Chondrocyte (in vitro differentiated cells): Measurements from ENCODE around the gene SOX6. TPM values are rescaled to one million over a fixed set of nuclear protein-coding genes. Genes with fewer than 3 reads are reported as not detected.

Experiments used
- DNase-seq: peaks from one replicate; pipeline ENCODE4 v3.0.0; 2021; ENCODE audit warnings: mixed read lengths, low spot score
- H3K27ac Mint-ChIP-seq: one replicate; pipeline ENCODE4 v1.8.0; 2021; ENCODE audit warnings: mild to moderate bottlenecking, moderate library complexity, mixed read lengths; ENCODE audit not compliant: unreplicated experiment
- H3K27me3 Mint-ChIP-seq: 2 replicates; pipeline ENCODE4 v1.8.0; 2021; ENCODE audit warnings: low read depth, mixed read lengths
- H3K36me3 Mint-ChIP-seq: 2 replicates; pipeline ENCODE4 v1.8.0; 2021; ENCODE audit warnings: low read depth, mixed read lengths
- H3K4me1 Mint-ChIP-seq: 2 replicates; pipeline ENCODE4 v1.8.0; 2021; ENCODE audit warnings: low read depth, mild to moderate bottlenecking, mixed read lengths
- H3K4me3 Mint-ChIP-seq: one replicate; pipeline ENCODE4 v1.8.0; 2021; ENCODE audit warnings: mild to moderate bottlenecking, moderate library complexity, mixed read lengths; ENCODE audit not compliant: unreplicated experiment
- H3K9me3 Mint-ChIP-seq: 2 replicates; pipeline ENCODE4 v1.8.0; 2021; ENCODE audit warnings: low read depth, mixed read lengths
- total RNA-seq: library from RNA; stranded (reverse); gene quantifications from 3 replicates; pipeline ENCODE4 v1.2.1, GENCODE V29; 2021
- TF ChIP-seq, protein P1 (sequence below): fragments of 200-600 bp; sonication (generic); IDR thresholded peaks from 2 replicates; pipeline ENCODE4 v1.5.0; 2021; ENCODE audit warnings: antibody characterized with exemption, mild to moderate bottlenecking, moderate library complexity

SOX6 gene
- total RNA-seq, 1 donor from 2014 or later, result 29.9 TPM

DNA sequence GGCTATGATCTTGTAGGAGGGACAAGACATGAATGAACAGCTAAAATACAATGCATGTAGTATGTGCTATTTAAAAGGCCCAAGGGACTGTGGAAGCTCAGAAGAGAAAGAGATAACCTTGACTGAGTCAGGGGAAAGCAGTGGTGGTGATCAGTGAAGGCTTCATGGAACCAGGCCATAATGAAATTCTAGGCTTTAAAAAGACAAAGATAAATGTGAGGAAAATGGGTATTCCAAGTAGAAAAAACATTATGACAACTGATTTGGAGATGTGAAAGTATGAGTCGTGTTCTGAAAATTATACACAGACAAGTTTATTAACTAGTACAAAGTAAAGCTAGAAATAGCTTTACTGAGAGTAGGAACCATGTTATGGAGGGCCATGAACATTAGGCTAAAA lies 189.8 kb downstream of the SOX6 start:
- no peaks in the 10 kb centered on the region for H3K27me3 Mint-ChIP-seq
- DNase-seq, result no peak
- H3K4me1 Mint-ChIP-seq, result peaks cover 28% of the 10 kb centered on the region
- H3K27ac Mint-ChIP-seq, result no peak overlapping the region
- H3K4me3 Mint-ChIP-seq, result no peak overlapping the region
- H3K36me3 Mint-ChIP-seq, result no peaks in the 10 kb centered on the region
- TF ChIP-seq, protein P1, sequence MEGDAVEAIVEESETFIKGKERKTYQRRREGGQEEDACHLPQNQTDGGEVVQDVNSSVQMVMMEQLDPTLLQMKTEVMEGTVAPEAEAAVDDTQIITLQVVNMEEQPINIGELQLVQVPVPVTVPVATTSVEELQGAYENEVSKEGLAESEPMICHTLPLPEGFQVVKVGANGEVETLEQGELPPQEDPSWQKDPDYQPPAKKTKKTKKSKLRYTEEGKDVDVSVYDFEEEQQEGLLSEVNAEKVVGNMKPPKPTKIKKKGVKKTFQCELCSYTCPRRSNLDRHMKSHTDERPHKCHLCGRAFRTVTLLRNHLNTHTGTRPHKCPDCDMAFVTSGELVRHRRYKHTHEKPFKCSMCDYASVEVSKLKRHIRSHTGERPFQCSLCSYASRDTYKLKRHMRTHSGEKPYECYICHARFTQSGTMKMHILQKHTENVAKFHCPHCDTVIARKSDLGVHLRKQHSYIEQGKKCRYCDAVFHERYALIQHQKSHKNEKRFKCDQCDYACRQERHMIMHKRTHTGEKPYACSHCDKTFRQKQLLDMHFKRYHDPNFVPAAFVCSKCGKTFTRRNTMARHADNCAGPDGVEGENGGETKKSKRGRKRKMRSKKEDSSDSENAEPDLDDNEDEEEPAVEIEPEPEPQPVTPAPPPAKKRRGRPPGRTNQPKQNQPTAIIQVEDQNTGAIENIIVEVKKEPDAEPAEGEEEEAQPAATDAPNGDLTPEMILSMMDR, result no peak
- H3K9me3 Mint-ChIP-seq, result no peaks in the 10 kb centered on the region

DNA sequence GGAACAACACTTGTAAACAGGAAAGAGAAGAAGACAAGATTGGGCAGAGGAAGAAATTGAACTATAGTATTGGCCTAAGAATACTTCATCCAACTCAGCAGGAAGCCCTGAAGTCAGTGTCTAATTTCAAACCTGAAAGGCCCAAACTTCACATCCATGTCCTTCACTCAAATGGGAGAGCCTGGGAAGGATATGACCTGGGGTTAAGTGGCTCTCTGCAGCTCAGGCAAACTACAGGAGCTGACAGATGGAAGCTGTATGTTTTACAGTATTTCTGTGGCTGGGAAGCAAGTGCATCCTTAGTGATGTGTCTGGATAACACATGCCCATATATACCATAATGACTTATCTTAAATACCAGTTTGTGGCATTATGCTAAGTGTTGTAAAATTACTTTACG lies 196.2 kb downstream of the SOX6 start:
- no peak overlapping the region for H3K4me3 Mint-ChIP-seq
- H3K4me1 Mint-ChIP-seq, result peaks cover 15% of the 10 kb centered on the region
- TF ChIP-seq, protein P1, result no peak
- H3K27me3 Mint-ChIP-seq, result no peaks in the 10 kb centered on the region
- no peaks in the 10 kb centered on the region for H3K9me3 Mint-ChIP-seq
- H3K36me3 Mint-ChIP-seq, result no peaks in the 10 kb centered on the region
- H3K27ac Mint-ChIP-seq, result no peak overlapping the region
- DNase-seq, result no peak

DNA sequence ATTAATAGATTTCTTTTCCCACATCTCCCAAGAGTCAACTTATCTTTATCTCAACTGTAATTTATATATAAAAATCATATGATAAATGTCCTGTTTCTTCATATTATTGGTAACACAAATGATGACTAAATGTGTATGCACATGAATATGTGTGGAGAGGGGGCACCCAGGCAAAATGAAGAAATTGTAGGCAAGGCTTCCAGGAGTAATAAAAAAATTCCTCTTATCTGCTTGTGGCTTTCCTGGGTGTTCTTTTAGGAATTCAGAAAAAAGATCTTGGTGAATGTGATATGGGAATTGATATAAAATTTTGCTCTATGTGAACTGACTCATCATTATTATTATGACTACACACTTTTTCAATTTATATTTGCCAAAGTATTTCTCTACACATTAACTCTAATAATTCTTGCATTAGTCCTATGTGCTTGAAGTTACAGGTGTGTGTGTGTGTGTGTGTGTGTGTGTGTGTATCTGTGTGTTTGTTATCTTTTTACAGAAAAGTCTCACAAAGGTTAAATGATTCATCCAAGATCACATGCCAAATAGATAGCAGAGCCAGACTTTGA lies 197.8 kb downstream of the SOX6 start:
- Mint-ChIP-seq H3K27me3 (no peaks in the 10 kb centered on the region), H3K36me3 (no peaks in the 10 kb centered on the region), H3K4me1 (peaks cover 28% of the 10 kb centered on the region), H3K9me3 (no peaks in the 10 kb centered on the region), H3K27ac (no peak overlapping the region), H3K4me3 (no peak overlapping the region)
- TF ChIP-seq, protein P1, result no peak
- no peak for DNase-seq

- no peaks in the 10 kb centered on the region for H3K36me3 Mint-ChIP-seq
- H3K27me3 Mint-ChIP-seq, result no peaks in the 10 kb centered on the region
- H3K4me1 Mint-ChIP-seq, result peaks cover 32% of the 10 kb centered on the region
- no peak for DNase-seq
- no peak overlapping the region for H3K27ac Mint-ChIP-seq
- no peaks in the 10 kb centered on the region for H3K9me3 Mint-ChIP-seq
- H3K4me3 Mint-ChIP-seq, result no peak overlapping the region
- TF ChIP-seq, protein P1, result no peak
Observed at GRCh38 chr11:16157327-16157726, 199.0 kb downstream of the SOX6 start.

DNA sequence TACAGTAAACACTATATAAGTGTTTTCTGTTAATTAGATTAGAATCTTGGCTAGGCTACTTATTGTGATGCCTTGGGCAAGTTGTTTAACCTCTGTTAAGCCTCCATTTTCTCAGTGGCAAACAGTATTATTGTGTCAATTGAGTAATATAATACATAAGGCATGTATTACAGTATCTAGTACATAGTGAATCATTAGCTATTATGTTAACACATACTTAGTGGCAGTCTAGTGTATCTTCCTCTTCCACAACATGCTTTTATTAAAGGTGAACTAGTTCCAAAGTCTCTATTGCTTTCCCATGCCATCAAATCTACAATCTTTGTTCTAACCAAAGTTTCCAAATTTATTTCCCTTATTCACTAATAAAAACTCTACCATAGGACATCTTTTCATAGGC lies 200.9 kb downstream of the SOX6 start:
- H3K27me3 Mint-ChIP-seq, result no peaks in the 10 kb centered on the region
- peaks cover 35% of the 10 kb centered on the region for H3K4me1 Mint-ChIP-seq

More for the DNA sequence above, 200.9 kb downstream of the SOX6 start:
- Mint-ChIP-seq H3K9me3 (no peaks in the 10 kb centered on the region), H3K4me3 (no peak overlapping the region), H3K36me3 (no peaks in the 10 kb centered on the region), H3K27ac (no peak overlapping the region)
- DNase-seq, result no peak
- TF ChIP-seq, protein P1, result no peak
